ENCODE measurements around the gene TMEM255B. TPM values are rescaled to one million over a fixed set of nuclear protein-coding genes. Genes with fewer than 3 reads are reported as not detected.
"Not testable (repeated sequence)": the region's sequence is repeated elsewhere in the genome, so short reads cannot be mapped to it uniquely, and the experiment has no call there.

TMEM255B gene
- total RNA-seq, 1 experiment from 2014 or later, result 4.7 TPM

DNA sequence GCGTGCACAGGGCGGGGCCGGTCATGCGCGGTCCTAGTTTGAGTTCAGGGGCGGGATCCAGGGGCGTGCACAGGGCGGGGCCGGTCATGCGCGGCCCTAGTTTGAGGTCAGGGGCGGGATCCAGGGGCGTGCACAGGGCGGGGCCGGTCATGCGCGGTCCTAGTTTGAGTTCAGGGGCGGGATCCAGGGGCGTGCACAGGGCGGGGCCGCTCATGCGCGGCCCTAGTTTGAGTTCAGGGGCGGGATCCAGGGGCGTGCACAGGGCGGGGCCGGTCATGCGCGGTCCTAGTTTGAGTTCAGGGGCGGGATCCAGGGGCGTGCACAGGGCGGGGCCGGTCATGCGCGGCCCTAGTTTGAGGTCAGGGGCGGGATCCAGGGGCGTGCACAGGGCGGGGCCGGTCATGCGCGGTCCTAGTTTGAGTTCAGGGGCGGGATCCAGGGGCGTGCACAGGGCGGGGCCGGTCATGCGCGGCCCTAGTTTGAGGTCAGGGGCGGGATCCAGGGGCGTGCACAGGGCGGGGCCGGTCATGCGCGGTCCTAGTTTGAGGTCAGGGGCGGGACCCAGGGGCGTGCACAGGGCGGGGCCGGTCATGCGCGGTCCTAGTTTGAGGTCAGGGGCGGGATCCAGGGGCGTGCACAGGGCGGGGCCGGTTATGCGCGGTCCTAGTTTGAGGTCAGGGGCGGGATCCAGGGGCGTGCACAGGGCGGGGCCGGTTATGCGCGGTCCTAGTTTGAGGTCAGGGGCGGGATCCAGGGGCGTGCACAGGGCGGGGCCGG, 33.5 kb upstream of the TMEM255B start:
- H3K36me3 Mint-ChIP-seq, H3K9me3 Mint-ChIP-seq, H3K4me1 Mint-ChIP-seq, H3K4me3 Mint-ChIP-seq, H3K27ac Mint-ChIP-seq, POLR2A ChIA-PET, ATAC-seq: not testable (repeated sequence)
- peaks cover 19% of the 10 kb centered on the region for H3K27me3 Mint-ChIP-seq (ENCODE audit: low read depth)
- TF ChIP-seq SP1 (CRISPR knock-in tag; conservative IDR thresholded peaks at IDR 0.05), result peak; percentile 59
- CTCF ChIA-PET, result interaction anchor here (1.0 to 2.0 kb wide), 6 partner anchors 14 to 136 kb away, joined by 3 to 12 read pairs (median 4); no protein-coding TSS in a partner anchor
- DNase-seq (ENCODE audit: low spot score), result peak; percentile 44

DNA sequence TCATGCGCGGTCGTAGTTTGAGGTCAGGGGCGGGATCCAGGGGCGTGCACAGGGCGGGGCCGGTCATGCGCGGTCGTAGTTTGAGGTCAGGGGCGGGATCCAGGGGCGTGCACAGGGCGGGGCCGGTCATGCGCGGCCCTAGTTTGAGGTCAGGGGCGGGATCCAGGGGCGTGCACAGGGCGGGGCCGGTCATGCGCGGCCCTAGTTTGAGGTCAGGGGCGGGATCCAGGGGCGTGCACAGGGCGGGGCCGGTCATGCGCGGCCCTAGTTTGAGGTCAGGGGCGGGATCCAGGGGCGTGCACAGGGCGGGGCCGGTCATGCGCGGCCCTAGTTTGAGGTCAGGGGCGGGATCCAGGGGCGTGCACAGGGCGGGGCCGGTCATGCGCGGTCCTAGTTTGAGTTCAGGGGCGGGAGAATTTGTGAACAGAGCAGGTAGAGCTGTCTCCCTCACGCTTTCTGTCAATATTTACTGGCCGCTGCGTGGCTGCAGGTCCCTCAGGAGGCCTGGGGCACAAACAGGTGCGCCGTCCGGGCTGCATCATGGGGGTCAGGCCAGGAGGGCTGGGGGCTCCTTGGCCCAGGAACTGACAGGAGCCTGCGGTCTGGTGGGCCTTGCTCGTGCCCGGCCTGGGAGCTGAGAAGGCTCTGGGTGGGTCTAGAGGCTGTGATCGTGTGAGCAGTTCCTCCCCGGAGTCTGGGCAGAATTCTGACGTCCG, 32.8 kb upstream of the TMEM255B start:
- H3K36me3 Mint-ChIP-seq; H3K27ac Mint-ChIP-seq; ATAC-seq; DNase-seq (ENCODE audit: low spot score); H3K4me3 Mint-ChIP-seq; POLR2A ChIA-PET; H3K4me1 Mint-ChIP-seq; H3K9me3 Mint-ChIP-seq: not testable (repeated sequence)
- H3K27me3 Mint-ChIP-seq (ENCODE audit: low read depth), result peaks cover 24% of the 10 kb centered on the region
- CTCF ChIA-PET, result interaction anchor here (0.8 to 1.3 kb wide), 2 partner anchors 76 to 178 kb away, joined by 3 read pairs; no protein-coding TSS in a partner anchor
- peak; percentile 88 for TF ChIP-seq SP1 (CRISPR knock-in tag; conservative IDR thresholded peaks at IDR 0.05)

DNA sequence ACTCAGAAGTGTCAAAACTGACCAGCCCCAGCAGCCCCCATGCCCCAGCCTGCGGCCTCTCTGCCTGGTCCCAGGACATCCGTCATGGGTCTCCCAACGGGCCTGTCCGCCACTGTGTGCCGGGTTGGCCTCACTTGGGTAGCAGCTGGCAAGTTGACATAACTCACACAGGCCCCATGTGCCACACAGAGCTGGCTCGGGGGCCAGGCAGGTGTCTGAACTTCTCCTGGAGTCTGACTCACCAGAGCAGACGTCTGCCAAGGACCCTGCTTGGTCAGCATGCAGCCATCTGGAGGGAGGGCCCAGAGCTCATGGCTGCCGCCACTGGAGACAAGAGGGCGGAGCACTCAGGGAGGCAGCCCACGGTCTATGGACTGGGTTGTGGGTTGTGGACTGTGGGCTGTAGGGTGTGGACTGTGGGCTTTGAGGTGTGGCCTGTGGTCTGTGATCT, 32.0 kb upstream of the TMEM255B start:
- no peak overlapping the region for H3K27ac Mint-ChIP-seq
- no peaks in the 10 kb centered on the region; the same call in 1 of the 2 replicates for H3K4me1 Mint-ChIP-seq
- CTCF ChIA-PET, result interaction anchor here (0.6 to 1.3 kb wide), 3 partner anchors 75 to 198 kb away, joined by 3 read pairs; no protein-coding TSS in a partner anchor
- H3K36me3 Mint-ChIP-seq, result no peaks in the 10 kb centered on the region
- DNase-seq (ENCODE audit: low spot score) (no peak), ATAC-seq (no peak)
- no peaks in the 10 kb centered on the region for H3K9me3 Mint-ChIP-seq
- H3K4me3 Mint-ChIP-seq, result no peak overlapping the region
- H3K27me3 Mint-ChIP-seq (ENCODE audit: low read depth), result peaks cover 24% of the 10 kb centered on the region
- POLR2A ChIA-PET, result no interaction called here
- TF ChIP-seq TP53 (CRISPR knock-in tag; IDR thresholded peaks at IDR 0.05) (no peak), ZNF263 (CRISPR knock-in tag; IDR thresholded peaks at IDR 0.05; ENCODE audit: low read depth) (no peak), SMAD3 (CRISPR knock-in tag; IDR thresholded peaks at IDR 0.05; ENCODE audit: borderline replicate concordance) (no peak), ELF4 (CRISPR knock-in tag; IDR thresholded peaks at IDR 0.05; ENCODE audit: low read depth) (no peak), GABPB1 (CRISPR knock-in tag; IDR thresholded peaks at IDR 0.05) (no peak), ESRRA (CRISPR knock-in tag; IDR thresholded peaks at IDR 0.05; ENCODE audit: borderline replicate concordance) (no peak), TEAD1 (CRISPR knock-in tag; IDR thresholded peaks at IDR 0.05) (no peak), ETV6 (CRISPR knock-in tag; IDR thresholded peaks at IDR 0.05) (no peak), FOXK1 (CRISPR knock-in tag; IDR thresholded peaks at IDR 0.05) (no peak), NFATC4 (CRISPR knock-in tag; IDR thresholded peaks at IDR 0.05) (no peak)
- TF ChIP-seq, protein P1, sequence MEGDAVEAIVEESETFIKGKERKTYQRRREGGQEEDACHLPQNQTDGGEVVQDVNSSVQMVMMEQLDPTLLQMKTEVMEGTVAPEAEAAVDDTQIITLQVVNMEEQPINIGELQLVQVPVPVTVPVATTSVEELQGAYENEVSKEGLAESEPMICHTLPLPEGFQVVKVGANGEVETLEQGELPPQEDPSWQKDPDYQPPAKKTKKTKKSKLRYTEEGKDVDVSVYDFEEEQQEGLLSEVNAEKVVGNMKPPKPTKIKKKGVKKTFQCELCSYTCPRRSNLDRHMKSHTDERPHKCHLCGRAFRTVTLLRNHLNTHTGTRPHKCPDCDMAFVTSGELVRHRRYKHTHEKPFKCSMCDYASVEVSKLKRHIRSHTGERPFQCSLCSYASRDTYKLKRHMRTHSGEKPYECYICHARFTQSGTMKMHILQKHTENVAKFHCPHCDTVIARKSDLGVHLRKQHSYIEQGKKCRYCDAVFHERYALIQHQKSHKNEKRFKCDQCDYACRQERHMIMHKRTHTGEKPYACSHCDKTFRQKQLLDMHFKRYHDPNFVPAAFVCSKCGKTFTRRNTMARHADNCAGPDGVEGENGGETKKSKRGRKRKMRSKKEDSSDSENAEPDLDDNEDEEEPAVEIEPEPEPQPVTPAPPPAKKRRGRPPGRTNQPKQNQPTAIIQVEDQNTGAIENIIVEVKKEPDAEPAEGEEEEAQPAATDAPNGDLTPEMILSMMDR (IDR thresholded peaks at IDR 0.05), result no peak
- TF ChIP-seq, protein P2, sequence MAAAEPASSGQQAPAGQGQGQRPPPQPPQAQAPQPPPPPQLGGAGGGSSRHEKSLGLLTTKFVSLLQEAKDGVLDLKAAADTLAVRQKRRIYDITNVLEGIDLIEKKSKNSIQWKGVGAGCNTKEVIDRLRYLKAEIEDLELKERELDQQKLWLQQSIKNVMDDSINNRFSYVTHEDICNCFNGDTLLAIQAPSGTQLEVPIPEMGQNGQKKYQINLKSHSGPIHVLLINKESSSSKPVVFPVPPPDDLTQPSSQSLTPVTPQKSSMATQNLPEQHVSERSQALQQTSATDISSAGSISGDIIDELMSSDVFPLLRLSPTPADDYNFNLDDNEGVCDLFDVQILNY (CRISPR knock-in tag; IDR thresholded peaks at IDR 0.05), result no peak
- TF ChIP-seq, protein P3, sequence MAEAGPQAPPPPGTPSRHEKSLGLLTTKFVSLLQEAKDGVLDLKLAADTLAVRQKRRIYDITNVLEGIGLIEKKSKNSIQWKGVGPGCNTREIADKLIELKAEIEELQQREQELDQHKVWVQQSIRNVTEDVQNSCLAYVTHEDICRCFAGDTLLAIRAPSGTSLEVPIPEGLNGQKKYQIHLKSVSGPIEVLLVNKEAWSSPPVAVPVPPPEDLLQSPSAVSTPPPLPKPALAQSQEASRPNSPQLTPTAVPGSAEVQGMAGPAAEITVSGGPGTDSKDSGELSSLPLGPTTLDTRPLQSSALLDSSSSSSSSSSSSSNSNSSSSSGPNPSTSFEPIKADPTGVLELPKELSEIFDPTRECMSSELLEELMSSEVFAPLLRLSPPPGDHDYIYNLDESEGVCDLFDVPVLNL (CRISPR knock-in tag; IDR thresholded peaks at IDR 0.05; ENCODE audit: borderline replicate concordance, low read depth), result no peak
- TF ChIP-seq, protein P4, sequence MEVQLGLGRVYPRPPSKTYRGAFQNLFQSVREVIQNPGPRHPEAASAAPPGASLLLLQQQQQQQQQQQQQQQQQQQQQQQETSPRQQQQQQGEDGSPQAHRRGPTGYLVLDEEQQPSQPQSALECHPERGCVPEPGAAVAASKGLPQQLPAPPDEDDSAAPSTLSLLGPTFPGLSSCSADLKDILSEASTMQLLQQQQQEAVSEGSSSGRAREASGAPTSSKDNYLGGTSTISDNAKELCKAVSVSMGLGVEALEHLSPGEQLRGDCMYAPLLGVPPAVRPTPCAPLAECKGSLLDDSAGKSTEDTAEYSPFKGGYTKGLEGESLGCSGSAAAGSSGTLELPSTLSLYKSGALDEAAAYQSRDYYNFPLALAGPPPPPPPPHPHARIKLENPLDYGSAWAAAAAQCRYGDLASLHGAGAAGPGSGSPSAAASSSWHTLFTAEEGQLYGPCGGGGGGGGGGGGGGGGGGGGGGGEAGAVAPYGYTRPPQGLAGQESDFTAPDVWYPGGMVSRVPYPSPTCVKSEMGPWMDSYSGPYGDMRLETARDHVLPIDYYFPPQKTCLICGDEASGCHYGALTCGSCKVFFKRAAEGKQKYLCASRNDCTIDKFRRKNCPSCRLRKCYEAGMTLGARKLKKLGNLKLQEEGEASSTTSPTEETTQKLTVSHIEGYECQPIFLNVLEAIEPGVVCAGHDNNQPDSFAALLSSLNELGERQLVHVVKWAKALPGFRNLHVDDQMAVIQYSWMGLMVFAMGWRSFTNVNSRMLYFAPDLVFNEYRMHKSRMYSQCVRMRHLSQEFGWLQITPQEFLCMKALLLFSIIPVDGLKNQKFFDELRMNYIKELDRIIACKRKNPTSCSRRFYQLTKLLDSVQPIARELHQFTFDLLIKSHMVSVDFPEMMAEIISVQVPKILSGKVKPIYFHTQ (CRISPR knock-in tag; IDR thresholded peaks at IDR 0.05), result no peak
- TF ChIP-seq, protein P5, sequence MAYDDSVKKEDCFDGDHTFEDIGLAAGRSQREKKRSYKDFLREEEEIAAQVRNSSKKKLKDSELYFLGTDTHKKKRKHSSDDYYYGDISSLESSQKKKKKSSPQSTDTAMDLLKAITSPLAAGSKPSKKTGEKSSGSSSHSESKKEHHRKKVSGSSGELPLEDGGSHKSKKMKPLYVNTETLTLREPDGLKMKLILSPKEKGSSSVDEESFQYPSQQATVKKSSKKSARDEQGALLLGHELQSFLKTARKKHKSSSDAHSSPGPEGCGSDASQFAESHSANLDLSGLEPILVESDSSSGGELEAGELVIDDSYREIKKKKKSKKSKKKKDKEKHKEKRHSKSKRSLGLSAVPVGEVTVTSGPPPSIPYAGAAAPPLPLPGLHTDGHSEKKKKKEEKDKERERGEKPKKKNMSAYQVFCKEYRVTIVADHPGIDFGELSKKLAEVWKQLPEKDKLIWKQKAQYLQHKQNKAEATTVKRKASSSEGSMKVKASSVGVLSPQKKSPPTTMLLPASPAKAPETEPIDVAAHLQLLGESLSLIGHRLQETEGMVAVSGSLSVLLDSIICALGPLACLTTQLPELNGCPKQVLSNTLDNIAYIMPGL (CRISPR knock-in tag; IDR thresholded peaks at IDR 0.05), result no peak
- TF ChIP-seq, protein P6, sequence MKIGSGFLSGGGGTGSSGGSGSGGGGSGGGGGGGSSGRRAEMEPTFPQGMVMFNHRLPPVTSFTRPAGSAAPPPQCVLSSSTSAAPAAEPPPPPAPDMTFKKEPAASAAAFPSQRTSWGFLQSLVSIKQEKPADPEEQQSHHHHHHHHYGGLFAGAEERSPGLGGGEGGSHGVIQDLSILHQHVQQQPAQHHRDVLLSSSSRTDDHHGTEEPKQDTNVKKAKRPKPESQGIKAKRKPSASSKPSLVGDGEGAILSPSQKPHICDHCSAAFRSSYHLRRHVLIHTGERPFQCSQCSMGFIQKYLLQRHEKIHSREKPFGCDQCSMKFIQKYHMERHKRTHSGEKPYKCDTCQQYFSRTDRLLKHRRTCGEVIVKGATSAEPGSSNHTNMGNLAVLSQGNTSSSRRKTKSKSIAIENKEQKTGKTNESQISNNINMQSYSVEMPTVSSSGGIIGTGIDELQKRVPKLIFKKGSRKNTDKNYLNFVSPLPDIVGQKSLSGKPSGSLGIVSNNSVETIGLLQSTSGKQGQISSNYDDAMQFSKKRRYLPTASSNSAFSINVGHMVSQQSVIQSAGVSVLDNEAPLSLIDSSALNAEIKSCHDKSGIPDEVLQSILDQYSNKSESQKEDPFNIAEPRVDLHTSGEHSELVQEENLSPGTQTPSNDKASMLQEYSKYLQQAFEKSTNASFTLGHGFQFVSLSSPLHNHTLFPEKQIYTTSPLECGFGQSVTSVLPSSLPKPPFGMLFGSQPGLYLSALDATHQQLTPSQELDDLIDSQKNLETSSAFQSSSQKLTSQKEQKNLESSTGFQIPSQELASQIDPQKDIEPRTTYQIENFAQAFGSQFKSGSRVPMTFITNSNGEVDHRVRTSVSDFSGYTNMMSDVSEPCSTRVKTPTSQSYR (CRISPR knock-in tag; IDR thresholded peaks at IDR 0.05), result no peak
